ENCODE data around the gene PCED1A.

DNA sequence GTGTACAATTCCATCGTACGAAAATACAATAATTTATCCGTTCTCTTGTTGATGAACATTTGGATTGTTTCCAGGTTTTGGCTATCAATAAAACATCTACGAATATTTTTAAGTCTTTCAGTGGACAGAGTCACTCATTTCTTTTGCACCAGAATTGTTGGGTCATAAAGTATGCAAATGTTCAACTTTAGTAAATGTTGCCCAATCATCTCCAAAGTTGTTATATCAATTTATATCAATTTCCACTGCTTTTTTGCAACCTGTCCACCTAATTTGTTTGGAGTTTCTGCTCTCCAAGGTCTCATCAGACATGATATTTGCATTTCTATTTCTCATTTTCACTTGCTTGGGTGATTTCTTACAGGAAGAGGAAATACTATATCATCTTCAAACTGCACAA lies 13.8 kb downstream of the PCED1A start:
- TF ChIP-seq SP1 (IDR thresholded peaks at IDR 0.05) (no peak), GABPA (IDR thresholded peaks at IDR 0.05 in 1 of 2, conservative IDR thresholded peaks at IDR 0.05 in 1 of 2) (no peak), ATF3 (IDR thresholded peaks at IDR 0.05) (no peak), RAD21 (IDR thresholded peaks at IDR 0.05) (no peak), TAF1 (conservative IDR thresholded peaks at IDR 0.05) (no peak)
- TF ChIP-seq, protein P1, sequence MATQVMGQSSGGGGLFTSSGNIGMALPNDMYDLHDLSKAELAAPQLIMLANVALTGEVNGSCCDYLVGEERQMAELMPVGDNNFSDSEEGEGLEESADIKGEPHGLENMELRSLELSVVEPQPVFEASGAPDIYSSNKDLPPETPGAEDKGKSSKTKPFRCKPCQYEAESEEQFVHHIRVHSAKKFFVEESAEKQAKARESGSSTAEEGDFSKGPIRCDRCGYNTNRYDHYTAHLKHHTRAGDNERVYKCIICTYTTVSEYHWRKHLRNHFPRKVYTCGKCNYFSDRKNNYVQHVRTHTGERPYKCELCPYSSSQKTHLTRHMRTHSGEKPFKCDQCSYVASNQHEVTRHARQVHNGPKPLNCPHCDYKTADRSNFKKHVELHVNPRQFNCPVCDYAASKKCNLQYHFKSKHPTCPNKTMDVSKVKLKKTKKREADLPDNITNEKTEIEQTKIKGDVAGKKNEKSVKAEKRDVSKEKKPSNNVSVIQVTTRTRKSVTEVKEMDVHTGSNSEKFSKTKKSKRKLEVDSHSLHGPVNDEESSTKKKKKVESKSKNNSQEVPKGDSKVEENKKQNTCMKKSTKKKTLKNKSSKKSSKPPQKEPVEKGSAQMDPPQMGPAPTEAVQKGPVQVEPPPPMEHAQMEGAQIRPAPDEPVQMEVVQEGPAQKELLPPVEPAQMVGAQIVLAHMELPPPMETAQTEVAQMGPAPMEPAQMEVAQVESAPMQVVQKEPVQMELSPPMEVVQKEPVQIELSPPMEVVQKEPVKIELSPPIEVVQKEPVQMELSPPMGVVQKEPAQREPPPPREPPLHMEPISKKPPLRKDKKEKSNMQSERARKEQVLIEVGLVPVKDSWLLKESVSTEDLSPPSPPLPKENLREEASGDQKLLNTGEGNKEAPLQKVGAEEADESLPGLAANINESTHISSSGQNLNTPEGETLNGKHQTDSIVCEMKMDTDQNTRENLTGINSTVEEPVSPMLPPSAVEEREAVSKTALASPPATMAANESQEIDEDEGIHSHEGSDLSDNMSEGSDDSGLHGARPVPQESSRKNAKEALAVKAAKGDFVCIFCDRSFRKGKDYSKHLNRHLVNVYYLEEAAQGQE (IDR thresholded peaks at IDR 0.05) = no peak
- TF ChIP-seq, protein P2, sequence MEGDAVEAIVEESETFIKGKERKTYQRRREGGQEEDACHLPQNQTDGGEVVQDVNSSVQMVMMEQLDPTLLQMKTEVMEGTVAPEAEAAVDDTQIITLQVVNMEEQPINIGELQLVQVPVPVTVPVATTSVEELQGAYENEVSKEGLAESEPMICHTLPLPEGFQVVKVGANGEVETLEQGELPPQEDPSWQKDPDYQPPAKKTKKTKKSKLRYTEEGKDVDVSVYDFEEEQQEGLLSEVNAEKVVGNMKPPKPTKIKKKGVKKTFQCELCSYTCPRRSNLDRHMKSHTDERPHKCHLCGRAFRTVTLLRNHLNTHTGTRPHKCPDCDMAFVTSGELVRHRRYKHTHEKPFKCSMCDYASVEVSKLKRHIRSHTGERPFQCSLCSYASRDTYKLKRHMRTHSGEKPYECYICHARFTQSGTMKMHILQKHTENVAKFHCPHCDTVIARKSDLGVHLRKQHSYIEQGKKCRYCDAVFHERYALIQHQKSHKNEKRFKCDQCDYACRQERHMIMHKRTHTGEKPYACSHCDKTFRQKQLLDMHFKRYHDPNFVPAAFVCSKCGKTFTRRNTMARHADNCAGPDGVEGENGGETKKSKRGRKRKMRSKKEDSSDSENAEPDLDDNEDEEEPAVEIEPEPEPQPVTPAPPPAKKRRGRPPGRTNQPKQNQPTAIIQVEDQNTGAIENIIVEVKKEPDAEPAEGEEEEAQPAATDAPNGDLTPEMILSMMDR (IDR thresholded peaks at IDR 0.05; ENCODE audit: low read depth, low read length, missing input control) = no peak
- TF ChIP-seq, protein P3, sequence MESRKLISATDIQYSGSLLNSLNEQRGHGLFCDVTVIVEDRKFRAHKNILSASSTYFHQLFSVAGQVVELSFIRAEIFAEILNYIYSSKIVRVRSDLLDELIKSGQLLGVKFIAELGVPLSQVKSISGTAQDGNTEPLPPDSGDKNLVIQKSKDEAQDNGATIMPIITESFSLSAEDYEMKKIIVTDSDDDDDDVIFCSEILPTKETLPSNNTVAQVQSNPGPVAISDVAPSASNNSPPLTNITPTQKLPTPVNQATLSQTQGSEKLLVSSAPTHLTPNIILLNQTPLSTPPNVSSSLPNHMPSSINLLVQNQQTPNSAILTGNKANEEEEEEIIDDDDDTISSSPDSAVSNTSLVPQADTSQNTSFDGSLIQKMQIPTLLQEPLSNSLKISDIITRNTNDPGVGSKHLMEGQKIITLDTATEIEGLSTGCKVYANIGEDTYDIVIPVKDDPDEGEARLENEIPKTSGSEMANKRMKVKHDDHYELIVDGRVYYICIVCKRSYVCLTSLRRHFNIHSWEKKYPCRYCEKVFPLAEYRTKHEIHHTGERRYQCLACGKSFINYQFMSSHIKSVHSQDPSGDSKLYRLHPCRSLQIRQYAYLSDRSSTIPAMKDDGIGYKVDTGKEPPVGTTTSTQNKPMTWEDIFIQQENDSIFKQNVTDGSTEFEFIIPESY (IDR thresholded peaks at IDR 0.05) = no peak
- TF ChIP-seq, protein P4, sequence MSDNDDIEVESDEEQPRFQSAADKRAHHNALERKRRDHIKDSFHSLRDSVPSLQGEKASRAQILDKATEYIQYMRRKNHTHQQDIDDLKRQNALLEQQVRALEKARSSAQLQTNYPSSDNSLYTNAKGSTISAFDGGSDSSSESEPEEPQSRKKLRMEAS (IDR thresholded peaks at IDR 0.05) = no peak

Data from liver (tissue), 3 donors.